ENCODE data around the gene METTL8.

Gene METTL8

DNA sequence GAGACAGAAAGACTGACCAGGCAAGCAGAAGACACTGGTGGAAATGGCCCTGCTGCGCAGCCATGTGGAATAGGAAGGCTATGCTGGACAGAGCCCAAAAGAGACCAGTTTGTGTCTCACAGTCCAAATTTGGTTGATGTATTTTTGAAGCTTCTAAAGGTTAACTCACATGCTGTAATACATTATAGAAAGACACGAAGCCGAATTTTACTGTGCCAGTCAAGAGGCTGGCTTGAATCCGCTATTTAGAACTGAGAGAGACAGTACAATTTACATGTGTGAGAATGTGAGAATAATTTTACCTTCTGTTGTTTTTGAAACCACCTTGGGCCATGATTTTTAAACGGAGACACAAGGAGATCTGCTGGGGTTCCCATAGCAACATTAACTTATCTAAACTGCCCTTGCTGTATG is 113.6 kb downstream of the METTL8 start:
- no peak overlapping the region for H3K27ac ChIP-seq
- POLR2A ChIA-PET (ENCODE audit: low non-redundant PET): no interaction called here
- TF ChIP-seq, protein P1, sequence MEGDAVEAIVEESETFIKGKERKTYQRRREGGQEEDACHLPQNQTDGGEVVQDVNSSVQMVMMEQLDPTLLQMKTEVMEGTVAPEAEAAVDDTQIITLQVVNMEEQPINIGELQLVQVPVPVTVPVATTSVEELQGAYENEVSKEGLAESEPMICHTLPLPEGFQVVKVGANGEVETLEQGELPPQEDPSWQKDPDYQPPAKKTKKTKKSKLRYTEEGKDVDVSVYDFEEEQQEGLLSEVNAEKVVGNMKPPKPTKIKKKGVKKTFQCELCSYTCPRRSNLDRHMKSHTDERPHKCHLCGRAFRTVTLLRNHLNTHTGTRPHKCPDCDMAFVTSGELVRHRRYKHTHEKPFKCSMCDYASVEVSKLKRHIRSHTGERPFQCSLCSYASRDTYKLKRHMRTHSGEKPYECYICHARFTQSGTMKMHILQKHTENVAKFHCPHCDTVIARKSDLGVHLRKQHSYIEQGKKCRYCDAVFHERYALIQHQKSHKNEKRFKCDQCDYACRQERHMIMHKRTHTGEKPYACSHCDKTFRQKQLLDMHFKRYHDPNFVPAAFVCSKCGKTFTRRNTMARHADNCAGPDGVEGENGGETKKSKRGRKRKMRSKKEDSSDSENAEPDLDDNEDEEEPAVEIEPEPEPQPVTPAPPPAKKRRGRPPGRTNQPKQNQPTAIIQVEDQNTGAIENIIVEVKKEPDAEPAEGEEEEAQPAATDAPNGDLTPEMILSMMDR (conservative IDR thresholded peaks at IDR 0.05; ENCODE audit: low read depth): no peak
- no peak for DNase-seq (ENCODE audit: low spot score)
- CTCF ChIA-PET: no interaction called here

DNA sequence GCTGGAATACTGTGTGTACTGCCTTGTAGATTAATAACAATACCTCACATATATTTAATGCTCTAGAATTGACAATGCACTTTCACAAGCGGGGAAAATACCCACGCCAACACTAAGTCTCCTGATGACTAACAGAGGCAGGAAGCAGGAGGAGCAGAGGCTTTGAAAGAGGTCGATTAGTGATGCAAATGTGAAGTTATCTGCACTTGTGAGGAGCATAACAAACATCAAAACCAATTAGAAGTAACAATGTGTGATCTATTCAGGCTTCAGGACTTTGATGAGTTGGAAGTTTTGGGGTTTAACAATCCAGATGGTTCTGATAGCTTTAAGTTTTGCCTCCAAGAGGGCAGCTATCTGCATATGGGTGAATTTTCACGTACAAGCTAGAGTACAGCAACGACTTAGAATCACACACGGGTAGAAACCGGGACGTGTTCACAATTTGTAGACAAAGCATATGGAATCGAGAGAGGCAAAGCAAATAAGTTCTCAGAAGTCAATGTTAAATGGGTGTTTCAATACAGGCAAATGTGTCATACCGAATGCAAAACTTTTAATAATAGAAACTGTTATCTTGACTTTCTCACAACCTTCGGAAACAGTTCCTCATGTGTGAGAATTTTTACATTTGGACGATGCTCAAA is 114.5 kb downstream of the METTL8 start:
- TF ChIP-seq, protein P1 (conservative IDR thresholded peaks at IDR 0.05; ENCODE audit: low read depth): no peak
- DNase-seq (ENCODE audit: low spot score): no peak
- no peak overlapping the region for H3K27ac ChIP-seq
- POLR2A ChIA-PET (ENCODE audit: low non-redundant PET): no interaction called here
- CTCF ChIA-PET: no interaction called here

DNA sequence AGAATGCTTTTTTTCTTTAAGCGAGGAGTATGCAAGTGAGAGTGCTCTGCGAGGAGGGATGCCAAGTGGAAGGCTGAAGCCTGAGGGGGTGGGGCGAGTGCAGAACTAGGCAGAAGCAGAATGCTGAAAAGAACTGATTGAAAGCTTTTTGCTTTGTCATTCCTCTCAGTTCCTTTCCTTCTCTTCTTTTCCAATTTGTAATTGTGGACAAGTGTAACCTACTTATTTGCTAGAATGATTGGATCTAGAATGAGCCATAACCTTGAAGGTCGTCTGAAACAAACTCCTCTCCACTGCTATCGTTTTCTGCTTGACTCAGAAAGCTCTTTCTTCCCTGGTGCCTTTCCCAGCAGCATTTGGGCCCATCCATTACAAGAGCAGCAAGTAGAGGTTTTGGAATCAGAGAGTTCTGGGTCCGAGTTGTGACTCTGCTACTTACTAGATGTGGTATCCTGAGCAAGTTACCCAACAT is 115.3 kb downstream of the METTL8 start:
- DNase-seq (ENCODE audit: low spot score): no peak
- ChIA-PET CTCF (no interaction called here), POLR2A (ENCODE audit: low non-redundant PET) (no interaction called here)
- H3K27ac ChIP-seq: no peak overlapping the region
- TF ChIP-seq, protein P1 (conservative IDR thresholded peaks at IDR 0.05; ENCODE audit: low read depth): no peak

DNA sequence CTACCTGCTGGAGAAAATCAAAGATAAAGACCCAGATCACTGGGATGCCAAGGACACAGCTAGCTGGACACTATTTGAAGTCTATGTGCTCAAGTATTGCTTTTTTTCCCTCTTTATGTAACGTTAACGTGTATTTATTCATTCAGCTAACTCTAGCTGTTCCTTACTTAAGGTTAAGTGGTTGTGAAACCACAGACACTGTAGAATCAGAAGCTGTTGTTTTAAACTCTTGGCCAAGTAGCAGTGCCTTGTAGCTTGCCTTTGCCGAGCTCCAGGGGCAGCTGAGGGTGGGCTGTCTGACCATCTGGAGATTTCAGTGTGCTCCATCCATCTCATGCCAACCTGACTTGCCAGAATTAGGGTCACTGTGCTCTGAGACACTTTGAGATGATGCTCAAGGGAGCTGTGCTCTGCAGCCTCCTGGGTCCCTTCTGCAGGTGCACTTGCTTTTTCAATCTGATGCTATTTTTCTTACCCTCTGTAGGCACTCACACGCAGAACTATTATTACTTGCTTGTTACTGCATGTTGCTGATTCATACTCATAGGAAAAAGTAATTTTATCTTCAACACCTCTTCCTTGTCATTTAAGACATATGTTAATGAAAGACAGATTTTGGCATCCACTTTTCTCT is 116.2 kb downstream of the METTL8 start:
- ChIA-PET POLR2A (ENCODE audit: low non-redundant PET) (no interaction called here), CTCF (no interaction called here)
- H3K27ac ChIP-seq: no peak overlapping the region
- no peak for DNase-seq (ENCODE audit: low spot score)
- TF ChIP-seq, protein P1 (conservative IDR thresholded peaks at IDR 0.05; ENCODE audit: low read depth): no peak

DNA sequence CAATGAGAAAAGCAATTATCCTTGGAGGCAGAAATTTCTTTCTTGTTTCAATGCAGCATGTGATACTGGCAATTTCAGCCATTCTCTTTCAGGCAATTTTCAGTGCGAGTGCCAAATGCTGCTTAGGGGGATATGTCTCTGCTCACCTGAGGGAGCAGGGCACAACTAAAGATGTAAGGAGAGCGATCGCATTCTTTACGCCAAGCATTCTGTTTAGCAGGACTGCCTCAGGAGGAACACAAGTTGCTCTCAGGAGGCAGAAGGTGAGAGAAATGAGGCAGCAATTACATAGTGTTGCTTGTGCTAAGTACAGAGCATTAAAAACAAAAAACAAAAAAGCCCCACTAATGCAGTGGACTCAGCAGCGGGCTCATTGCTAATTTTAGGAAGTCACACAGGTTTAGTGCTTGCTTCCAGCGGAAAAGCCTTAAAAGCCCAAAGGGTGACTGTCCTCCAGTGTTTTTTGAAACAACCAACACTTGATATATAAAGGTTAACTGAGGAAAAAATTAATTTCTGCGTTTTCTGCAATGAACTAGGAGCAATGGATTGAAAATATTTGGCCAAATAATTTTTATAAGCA is 116.9 kb downstream of the METTL8 start:
- CTCF ChIA-PET: no interaction called here
- H3K27ac ChIP-seq: no peak overlapping the region
- TF ChIP-seq, protein P1 (conservative IDR thresholded peaks at IDR 0.05; ENCODE audit: low read depth): no peak
- POLR2A ChIA-PET (ENCODE audit: low non-redundant PET): no interaction called here
- no peak for DNase-seq (ENCODE audit: low spot score)

DNA sequence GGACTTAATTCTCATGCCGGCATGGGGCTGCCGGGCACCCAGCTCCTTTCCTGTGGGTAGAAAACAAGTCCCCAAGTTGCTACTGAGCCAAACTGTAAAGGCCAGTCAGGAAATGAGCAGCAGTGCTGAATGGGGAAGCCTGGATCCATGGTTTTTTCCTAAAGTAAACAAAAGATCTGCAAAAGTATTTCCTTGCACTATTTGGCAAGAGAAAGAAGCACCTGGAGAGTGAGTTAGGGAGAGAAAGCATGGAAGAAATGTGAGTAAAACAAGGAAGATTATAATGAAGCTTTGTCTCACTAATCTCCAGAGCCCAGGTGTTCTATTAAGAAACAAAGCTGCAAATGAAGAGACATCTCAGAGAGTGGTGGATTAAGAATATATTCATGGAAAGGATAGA is 117.6 kb downstream of the METTL8 start:
- no peak for DNase-seq (ENCODE audit: low spot score)
- H3K27ac ChIP-seq: no peak overlapping the region
- ChIA-PET POLR2A (ENCODE audit: low non-redundant PET) (no interaction called here), CTCF (no interaction called here)
- TF ChIP-seq, protein P1 (conservative IDR thresholded peaks at IDR 0.05; ENCODE audit: low read depth): no peak

Measured in RWPE1 (cell line).